Mesothelial cell of epicardium (in vitro differentiated cells): ENCODE data around the gene IL17C. TPM values are rescaled to one million over a fixed set of nuclear protein-coding genes. Genes with fewer than 3 reads are reported as not detected.

Source experiments
- DNase-seq, 2 experiments: peaks; one replicate each; pipeline ENCODE4 v3.0.0; 2021; ENCODE audit warnings: low spot score in 2 of 2; ENCODE audit not compliant: unreplicated experiment in 2 of 2
- H3K27ac Mint-ChIP-seq: 2 replicates; pipeline ENCODE4 v1.8.0; 2021; ENCODE audit warnings: mixed read lengths
- H3K27me3 Mint-ChIP-seq: 2 replicates; pipeline ENCODE4 v1.8.0; 2021; ENCODE audit warnings: low read depth, mixed read lengths
- H3K36me3 Mint-ChIP-seq: 2 replicates; pipeline ENCODE4 v1.8.0; 2021; ENCODE audit warnings: mixed read lengths
- H3K4me1 Mint-ChIP-seq: 2 replicates; pipeline ENCODE4 v1.8.0; 2021; ENCODE audit warnings: mixed read lengths
- H3K4me3 Mint-ChIP-seq: 2 replicates; pipeline ENCODE4 v1.8.0; 2021; ENCODE audit warnings: mild to moderate bottlenecking, moderate library complexity, mixed read lengths
- H3K9me3 Mint-ChIP-seq: 2 replicates; pipeline ENCODE4 v1.8.0; 2021; ENCODE audit warnings: mixed read lengths
- CTCF ChIP-seq: fragments of 200-600 bp; sonication (generic); IDR thresholded peaks from one replicate; pipeline ENCODE4 v1.5.0; 2021; ENCODE audit warnings: antibody characterized with exemption; ENCODE audit not compliant: unreplicated experiment
- total RNA-seq: library from RNA; stranded (reverse); gene quantifications from 3 replicates; pipeline ENCODE4 v1.2.1, GENCODE V29; 2021

Gene IL17C
- total RNA-seq, 1 donor from 2014 or later: not detected

GRCh38 chr16:88685156-88686061 is 47.0 kb downstream of the IL17C start:
- peaks cover 9% of the 10 kb centered on the region for H3K4me1 Mint-ChIP-seq
- H3K27me3 Mint-ChIP-seq: peaks cover 73% of the 10 kb centered on the region
- peak; percentile 55 for TF ChIP-seq CTCF
- no peak overlapping the region for H3K27ac Mint-ChIP-seq
- no peaks in the 10 kb centered on the region for H3K36me3 Mint-ChIP-seq
- no peaks in the 10 kb centered on the region for H3K9me3 Mint-ChIP-seq
- peak overlapping the region; percentile 66 for H3K4me3 Mint-ChIP-seq
- DNase-seq: no peak

GRCh38 chr16:88686062-88686438 is 47.7 kb downstream of the IL17C start:
- H3K4me1 Mint-ChIP-seq: peaks cover 9% of the 10 kb centered on the region
- peaks cover 75% of the 10 kb centered on the region for H3K27me3 Mint-ChIP-seq
- H3K27ac Mint-ChIP-seq: no peak overlapping the region
- no peak for TF ChIP-seq CTCF
- H3K9me3 Mint-ChIP-seq: no peaks in the 10 kb centered on the region
- DNase-seq: peak in 1 of 2 experiments; percentile 56
- H3K36me3 Mint-ChIP-seq: no peaks in the 10 kb centered on the region
- peak overlapping the region; percentile 66 for H3K4me3 Mint-ChIP-seq

- Mint-ChIP-seq H3K27me3 (peaks cover 72% of the 10 kb centered on the region), H3K4me1 (peaks cover 9% of the 10 kb centered on the region), H3K9me3 (no peaks in the 10 kb centered on the region), H3K4me3 (peak within 1 kb of the TSS; percentile 66), H3K36me3 (no peaks in the 10 kb centered on the region), H3K27ac (no peak within 1 kb of the TSS)
- DNase-seq: peak; percentile 67 to 82
- no peak for TF ChIP-seq CTCF
Measured at GRCh38 chr16:88686439-88687253, 48.3 kb downstream of the IL17C start, which contains the start of gene SNAI3. Gene SNAI3, minus strand, starts transcription at chr16:88686507. Its CDS starts 101 bp downstream, at chr16:88686406.

- TF ChIP-seq CTCF: no peak
- no peaks in the 10 kb centered on the region for H3K9me3 Mint-ChIP-seq
- H3K36me3 Mint-ChIP-seq: no peaks in the 10 kb centered on the region
- no peak for DNase-seq
- H3K27me3 Mint-ChIP-seq: peaks cover 66% of the 10 kb centered on the region
- no peak overlapping the region for H3K27ac Mint-ChIP-seq
- H3K4me3 Mint-ChIP-seq: no peak overlapping the region
- H3K4me1 Mint-ChIP-seq: peaks cover 9% of the 10 kb centered on the region
Measured at GRCh38 chr16:88687254-88687576, 48.8 kb downstream of the IL17C start.

GRCh38 chr16:88687676-88688012 is 49.3 kb downstream of the IL17C start:
- no peak for TF ChIP-seq CTCF
- DNase-seq: no peak
- Mint-ChIP-seq H3K4me1 (peaks cover 9% of the 10 kb centered on the region), H3K27ac (no peak overlapping the region), H3K4me3 (peak overlapping the region; percentile 17), H3K27me3 (peaks cover 63% of the 10 kb centered on the region), H3K9me3 (no peaks in the 10 kb centered on the region), H3K36me3 (no peaks in the 10 kb centered on the region)
